HG02970 (cell line): Measurements from ENCODE around the gene OR7A17.

Source experiments
- ATAC-seq: cut with Tn5 transposase; IDR thresholded peaks from one replicate; pipeline ENCODE4 v1.9.1; 2021; ENCODE audit warnings: mild to moderate bottlenecking, moderate library complexity, moderate number of reproducible peaks; ENCODE audit not compliant: unreplicated experiment, low FRiP score

OR7A17 gene

DNA sequence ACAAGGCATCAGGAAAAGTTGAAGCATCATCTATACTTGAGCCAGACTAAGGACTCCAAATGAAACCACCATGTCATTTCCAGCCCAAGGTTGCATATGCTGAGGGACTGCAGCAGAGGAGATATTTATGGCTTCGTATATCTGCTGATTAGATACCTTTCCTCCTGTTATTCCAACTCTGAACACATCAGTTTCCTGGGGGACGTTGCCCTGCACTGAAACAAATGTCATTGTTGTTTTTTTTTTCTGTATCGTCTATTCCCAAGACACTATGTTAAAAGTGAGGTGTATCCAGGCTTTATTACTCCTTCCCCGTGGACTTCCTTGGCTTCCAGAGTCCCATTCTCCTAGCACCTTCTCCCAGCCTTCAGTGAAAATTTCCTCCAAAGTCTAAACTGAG is at the start of gene OR7A17:
Gene OR7A17, minus strand, starts transcription at position 101 of the 400 bp plus-strand sequence. CDS start 4,777 bp downstream, outside the sequence.
- no peak for ATAC-seq

GRCh38 chr19:14933506-14933905 is 47.6 kb upstream of the OR7A17 start:
- ATAC-seq, result no peak

DNA sequence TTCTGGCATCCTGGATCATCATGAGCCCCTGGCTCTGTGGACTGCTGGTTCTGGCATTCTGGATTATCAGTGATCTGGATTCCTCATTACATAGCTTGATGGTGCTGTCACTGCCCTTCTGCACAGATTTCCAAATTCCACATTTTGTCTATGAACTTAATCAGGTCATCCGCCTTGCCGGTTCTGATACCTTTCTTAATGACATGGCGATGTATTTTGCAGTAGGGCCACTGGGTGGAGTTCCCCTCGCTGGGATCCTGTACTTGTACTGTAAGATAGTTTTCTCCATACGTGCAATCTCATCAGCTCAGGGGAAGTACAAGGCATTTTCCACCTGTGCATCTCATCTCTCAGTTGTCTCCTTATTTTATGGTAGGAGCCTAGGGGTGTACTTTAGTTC is 30.9 kb upstream of the OR7A17 start:
- ATAC-seq, result no peak

DNA sequence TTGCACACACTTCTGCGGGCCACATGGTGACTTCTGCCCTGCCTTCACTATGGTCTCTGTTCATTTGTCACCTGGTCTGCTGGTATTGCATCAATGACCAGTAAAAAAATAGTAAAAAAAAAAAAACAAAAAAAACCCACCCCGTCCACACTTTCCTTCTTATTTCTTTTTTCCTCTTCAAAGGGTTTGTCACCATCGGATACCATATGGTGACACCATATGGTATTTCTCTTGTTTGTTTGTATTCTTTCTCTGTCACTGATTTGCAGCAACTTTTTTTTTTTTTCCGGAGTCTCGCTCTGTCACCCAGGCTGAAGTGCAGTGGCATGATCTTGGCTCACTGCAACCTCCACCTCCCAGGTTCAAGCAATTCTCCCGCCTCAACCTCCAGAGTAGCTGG is 29.2 kb upstream of the OR7A17 start:
- ATAC-seq, result no peak

- ATAC-seq, result no peak
Observed at GRCh38 chr19:14906711-14907110, 20.8 kb upstream of the OR7A17 start.

DNA sequence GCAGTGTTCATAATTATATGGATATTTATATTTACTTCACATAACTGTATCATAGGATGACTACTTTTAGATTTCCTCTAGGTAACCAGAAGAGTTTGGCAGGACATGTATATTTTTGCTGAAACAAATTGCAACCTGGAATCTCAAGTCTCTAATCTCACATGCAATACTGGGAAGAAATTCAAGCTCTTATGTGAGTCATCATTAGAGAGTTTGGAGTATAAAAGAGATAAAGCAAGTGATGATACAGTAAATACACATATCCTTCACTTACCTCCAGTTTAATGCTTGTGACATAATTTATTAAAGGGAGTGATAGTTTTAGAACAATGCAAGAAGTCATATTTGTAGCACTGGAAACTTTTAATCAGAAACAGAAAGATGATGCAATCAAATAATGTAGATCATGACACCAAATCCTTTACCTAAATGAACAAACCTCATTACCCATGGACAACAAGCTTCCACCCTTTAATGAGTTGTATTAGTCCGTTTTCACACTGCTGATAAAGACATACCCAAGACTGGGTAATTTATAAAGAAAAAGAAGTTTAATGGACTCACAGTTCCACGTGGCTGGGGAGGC is 15.8 kb upstream of the OR7A17 start:
- ATAC-seq, result no peak

DNA sequence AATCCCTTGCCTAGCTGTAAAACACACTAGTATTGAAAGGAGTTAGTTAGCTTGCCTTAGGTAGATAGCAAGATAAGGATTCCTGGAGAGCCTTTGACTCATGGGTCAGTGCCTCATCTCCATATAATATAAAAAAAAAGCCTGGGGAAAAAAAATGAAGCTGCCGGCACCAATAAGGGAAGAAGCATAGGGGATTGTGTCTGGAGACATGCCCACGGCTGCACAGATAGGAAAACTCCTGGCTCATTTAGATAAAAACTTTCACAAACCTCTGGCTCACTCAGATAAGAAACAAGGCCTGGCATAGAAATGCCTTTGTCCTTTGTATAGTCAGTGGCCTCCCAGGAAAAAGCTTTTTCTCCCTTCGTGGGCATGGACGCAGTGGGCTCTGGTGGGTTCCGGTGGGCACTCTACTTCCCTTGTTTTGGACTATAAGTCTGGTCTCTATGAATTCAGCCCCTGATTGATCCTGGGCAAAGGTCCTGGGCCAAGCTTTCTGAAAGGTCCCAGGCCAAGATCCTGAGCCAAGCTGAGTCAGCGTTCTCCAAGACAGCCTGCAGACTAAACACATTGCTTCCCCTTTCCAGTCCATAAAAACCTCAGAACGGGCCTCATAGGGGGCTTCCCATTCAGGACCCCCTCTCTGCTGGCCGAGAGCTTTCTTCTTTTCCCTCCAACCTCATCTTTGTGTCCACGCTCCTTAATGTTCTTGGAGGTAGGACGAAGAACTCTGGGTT is 4.9 kb upstream of the OR7A17 start:
- ATAC-seq, result no peak

DNA sequence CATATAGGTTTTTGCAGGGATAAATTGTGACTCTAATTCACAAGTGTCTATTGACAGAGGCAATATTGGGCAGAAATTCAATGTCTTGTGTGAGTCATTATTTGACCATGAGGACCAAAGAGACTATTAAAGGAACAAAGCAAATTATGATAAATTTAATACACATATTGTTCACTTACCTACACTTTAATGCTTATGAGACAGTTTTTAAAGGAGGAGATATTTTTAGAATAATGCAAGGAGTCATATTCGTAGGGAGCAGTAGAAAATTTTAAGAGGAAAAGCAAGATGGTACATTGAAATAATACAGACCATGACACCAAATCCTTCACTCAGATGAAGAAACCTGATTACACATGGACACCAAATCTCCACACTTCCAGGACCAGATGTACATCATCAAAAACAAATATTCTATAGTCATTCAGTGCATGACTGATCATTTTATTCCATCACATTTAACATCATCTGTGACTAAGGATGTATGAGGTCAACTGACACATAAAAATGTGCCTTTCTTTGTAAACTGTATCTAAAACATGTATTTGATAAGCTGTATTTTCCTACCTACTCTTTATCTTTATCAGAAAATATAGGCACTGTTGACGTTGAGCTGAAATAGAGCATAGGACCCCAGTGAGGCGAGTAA is 4.2 kb upstream of the OR7A17 start:
- no peak for ATAC-seq

- ATAC-seq, result no peak
Observed at GRCh38 chr19:14871619-14872230, 14.2 kb downstream of the OR7A17 start.

- no peak for ATAC-seq
Observed at GRCh38 chr19:14868497-14868896, 17.4 kb downstream of the OR7A17 start.

DNA sequence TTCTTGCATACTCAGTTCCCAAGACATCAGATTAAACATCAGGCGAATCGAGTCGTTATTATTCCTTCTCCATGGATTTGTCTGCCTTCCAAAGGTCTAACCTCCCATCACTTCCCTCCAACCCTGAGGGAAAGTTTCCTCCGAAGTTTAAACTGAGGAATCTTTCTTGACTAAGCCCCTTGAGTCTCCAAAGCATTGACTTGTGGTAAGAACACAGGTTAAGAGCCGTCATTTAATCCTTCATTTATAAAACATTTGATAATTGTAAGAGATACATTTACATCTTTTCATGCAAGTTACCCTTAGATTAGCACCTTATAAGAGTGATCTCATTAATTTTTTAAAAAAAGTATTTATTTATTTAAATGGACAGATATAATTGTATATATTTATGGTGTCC is 37.1 kb downstream of the OR7A17 start, which contains the start of gene OR7A10:
Gene OR7A10, minus strand, starts transcription at position 101 of the 400 bp plus-strand sequence. CDS start 7,045 bp downstream, outside the sequence.
- no peak for ATAC-seq

GRCh38 chr19:14843578-14843977 is 42.4 kb downstream of the OR7A17 start:
- no peak for ATAC-seq

GRCh38 chr19:14843169-14843568 is 42.8 kb downstream of the OR7A17 start:
- no peak for ATAC-seq

- no peak for ATAC-seq
Observed at GRCh38 chr19:14840206-14840605, 45.7 kb downstream of the OR7A17 start.

GRCh38 chr19:14837391-14837790 is 48.5 kb downstream of the OR7A17 start:
- ATAC-seq, result no peak

GRCh38 chr19:14835011-14835410 is 50.9 kb downstream of the OR7A17 start, which contains the start of the genes OR7A5 and OR7C1:
Gene OR7A5 (minus strand): TSS chr19:14835185. CDS start chr19:14828241, 6,944 bp downstream.
Gene OR7C1 (minus strand): TSS chr19:14835185. CDS start chr19:14800136, 35,049 bp downstream.
- no peak for ATAC-seq

- ATAC-seq, result no peak
Observed at GRCh38 chr19:14830702-14831101, 55.2 kb downstream of the OR7A17 start.
